Sigmoid colon (tissue), 4 donors: ENCODE measurements around the gene TIMM21.

ENCODE experiments used
- EP300 ChIP-seq, 4 donors: sonication (generic); formaldehyde crosslinking; IDR thresholded peaks; one replicate each; pipeline ENCODE4 v1.6.1; 2017; ENCODE audit warnings: antibody characterized with exemption in 4 of 4
- POLR2A ChIP-seq, 2 donors: fragments of 450-650 bp; IDR thresholded peaks; one replicate each; pipeline ENCODE4 v1.6.1; 2016; ENCODE audit warnings: antibody characterized with exemption in 2 of 2, mild to moderate bottlenecking in 2 of 2, moderate library complexity in 2 of 2
- POLR2AphosphoS5 ChIP-seq, 4 donors: sonication (generic); formaldehyde crosslinking; IDR thresholded peaks; one replicate each; pipeline ENCODE4 v1.6.1; 2017; ENCODE audit warnings: antibody characterized with exemption in 4 of 4
- TF ChIP-seq, protein P1 (sequence below), 4 experiments: fragments of 450-650 bp in 3 of 4; fragments of 200-600 bp in 1 of 4; IDR thresholded peaks; one replicate each; pipeline ENCODE4 v1.5.1; 2016 to 2019; ENCODE audit warnings: antibody characterized with exemption in 4 of 4, mild to moderate bottlenecking in 3 of 4, moderate library complexity in 2 of 4

DNA sequence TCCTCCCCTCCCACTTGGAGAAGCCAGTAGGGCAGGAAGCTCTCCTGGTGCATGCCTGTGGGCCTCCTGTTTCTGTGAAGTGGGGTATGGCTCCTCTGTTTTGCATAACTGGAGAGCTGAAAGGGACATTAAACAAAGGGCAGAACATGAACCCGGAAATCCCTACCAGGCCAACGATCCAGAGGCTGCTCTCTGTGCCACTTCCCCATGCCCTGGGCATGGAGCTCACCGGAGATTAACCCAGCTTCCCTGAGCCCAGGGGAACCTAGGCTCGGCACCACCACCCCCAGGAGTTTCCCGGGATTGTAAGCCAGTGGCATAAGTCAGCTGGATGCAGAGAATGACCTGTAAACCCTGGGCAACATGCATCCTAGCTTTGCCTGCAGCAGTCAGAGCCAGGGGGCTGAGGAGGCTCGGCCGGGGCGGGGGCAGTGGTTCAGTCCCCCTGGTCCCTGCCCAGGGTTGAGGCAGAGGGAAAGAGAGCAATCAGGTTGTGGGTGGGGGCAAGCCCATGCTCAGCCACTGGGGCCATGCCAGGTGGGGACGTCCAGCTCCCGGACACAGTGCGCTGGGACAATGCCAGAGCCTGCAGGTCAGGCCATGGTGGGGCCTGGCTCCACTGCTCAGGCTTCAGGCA lies 49.5 kb downstream of the TIMM21 start:
- TF ChIP-seq, protein P1, sequence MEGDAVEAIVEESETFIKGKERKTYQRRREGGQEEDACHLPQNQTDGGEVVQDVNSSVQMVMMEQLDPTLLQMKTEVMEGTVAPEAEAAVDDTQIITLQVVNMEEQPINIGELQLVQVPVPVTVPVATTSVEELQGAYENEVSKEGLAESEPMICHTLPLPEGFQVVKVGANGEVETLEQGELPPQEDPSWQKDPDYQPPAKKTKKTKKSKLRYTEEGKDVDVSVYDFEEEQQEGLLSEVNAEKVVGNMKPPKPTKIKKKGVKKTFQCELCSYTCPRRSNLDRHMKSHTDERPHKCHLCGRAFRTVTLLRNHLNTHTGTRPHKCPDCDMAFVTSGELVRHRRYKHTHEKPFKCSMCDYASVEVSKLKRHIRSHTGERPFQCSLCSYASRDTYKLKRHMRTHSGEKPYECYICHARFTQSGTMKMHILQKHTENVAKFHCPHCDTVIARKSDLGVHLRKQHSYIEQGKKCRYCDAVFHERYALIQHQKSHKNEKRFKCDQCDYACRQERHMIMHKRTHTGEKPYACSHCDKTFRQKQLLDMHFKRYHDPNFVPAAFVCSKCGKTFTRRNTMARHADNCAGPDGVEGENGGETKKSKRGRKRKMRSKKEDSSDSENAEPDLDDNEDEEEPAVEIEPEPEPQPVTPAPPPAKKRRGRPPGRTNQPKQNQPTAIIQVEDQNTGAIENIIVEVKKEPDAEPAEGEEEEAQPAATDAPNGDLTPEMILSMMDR (IDR thresholded peaks at IDR 0.05) = no peak
- no peak for TF ChIP-seq POLR2AphosphoS5 (IDR thresholded peaks at IDR 0.05)
- TF ChIP-seq POLR2A (IDR thresholded peaks at IDR 0.05) = no peak
- TF ChIP-seq EP300 (IDR thresholded peaks at IDR 0.05) = no peak
